Non-pigmented ciliary epithelial cell (primary cell): ENCODE results near the gene ACSL4.
"Not testable (repeated sequence)": the region's sequence is repeated elsewhere in the genome, so short reads cannot be mapped to it uniquely, and the experiment has no call there.

ENCODE experiments used
- DNase-seq: peaks from one replicate; pipeline ENCODE4 v3.0.0-alpha.2; 2010; ENCODE audit warnings: low read depth

The ACSL4 gene

DNA sequence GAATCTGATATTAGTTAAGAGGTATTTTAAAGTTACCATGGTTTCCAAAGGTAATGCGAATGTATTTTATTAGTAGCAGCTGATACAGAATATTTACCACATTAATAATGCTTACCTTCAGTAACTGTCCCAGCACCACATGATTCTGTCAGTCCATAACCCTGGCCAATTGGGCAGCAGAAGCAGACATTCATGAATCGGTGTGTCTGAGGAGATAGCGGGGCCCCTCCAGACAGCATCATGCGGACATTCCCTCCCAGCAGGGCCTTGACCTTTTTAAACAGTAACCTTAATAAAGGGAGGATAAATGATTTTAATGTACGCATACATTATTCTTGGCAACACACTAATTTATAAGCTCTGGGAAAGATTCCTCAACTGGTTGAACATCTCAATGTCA, 65.1 kb downstream of the ACSL4 start:
- no peak for DNase-seq

- no peak for DNase-seq
Observed at GRCh38 chrX:109660435-109661143, 72.5 kb downstream of the ACSL4 start.

DNA sequence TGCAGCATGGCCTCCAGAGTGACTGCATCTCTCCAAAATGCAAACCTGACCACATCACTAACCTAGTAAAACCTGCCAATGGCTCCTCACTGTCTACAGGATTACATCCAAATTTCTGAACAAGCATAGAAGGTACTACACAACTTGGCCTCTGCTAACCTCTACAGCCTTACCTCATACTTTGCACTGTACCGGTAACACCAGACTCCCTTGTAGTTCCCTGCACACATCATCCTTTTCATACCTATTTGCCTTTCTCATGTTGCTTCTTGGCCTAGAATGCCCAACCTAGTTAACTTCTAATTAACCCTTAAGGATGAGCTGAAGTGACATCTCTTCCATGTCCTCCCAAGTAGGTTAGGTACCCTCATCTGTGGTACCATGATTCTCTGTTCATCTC, 74.7 kb downstream of the ACSL4 start:
- DNase-seq: no peak

- DNase-seq: not testable (repeated sequence)
Observed at GRCh38 chrX:109657364-109657763, 75.7 kb downstream of the ACSL4 start.

DNA sequence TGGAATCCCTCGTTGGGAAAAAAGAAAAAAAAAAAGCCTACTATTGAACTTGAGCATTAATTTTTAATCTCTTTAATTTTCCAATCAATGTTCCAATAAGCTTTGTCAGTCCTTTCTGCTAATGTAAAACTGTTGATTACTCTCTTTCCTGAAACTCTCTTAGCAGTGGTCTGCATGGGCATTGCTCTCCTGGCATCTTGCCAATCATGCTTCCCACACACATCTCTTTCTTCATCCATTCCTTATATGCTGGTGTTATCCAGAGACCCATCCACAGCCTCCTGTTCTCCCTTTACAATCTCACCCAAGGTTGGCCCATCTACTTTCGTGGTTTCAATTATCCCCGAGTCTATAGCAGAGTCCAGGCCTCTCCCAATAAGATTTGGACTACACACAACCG, 76.3 kb downstream of the ACSL4 start:
- no peak for DNase-seq

DNA sequence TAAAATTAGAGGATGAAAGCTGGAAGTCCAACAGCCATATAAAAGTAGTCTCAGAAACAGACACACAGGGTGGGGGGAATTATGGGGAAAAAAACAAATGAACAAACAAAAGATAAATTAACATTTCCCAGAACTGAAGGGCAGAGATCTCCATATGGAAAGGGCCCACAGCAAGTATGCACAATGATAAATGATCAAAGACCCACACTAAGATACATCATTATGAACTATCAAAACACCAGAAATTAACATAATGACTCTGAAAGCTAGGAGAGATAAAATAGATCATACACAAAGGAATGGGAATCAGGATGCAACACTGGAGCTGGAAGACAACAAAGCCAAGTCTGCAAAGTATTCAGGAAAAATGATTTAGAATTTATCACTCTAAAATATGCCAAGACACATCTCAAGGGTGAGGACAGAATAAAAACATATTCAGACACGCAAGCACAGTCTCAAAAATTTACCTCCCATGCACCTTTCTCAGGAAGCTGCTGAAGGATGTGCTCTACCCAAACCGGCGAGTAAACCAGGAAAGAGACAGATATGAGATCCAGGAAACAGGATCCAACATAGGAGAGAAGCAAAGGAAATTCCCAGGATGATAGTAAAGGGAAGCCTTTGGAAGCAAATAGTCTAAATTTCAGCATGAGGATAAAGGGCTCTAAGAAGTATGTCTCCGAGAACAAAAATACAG, 77.4 kb downstream of the ACSL4 start:
- DNase-seq: no peak

DNA sequence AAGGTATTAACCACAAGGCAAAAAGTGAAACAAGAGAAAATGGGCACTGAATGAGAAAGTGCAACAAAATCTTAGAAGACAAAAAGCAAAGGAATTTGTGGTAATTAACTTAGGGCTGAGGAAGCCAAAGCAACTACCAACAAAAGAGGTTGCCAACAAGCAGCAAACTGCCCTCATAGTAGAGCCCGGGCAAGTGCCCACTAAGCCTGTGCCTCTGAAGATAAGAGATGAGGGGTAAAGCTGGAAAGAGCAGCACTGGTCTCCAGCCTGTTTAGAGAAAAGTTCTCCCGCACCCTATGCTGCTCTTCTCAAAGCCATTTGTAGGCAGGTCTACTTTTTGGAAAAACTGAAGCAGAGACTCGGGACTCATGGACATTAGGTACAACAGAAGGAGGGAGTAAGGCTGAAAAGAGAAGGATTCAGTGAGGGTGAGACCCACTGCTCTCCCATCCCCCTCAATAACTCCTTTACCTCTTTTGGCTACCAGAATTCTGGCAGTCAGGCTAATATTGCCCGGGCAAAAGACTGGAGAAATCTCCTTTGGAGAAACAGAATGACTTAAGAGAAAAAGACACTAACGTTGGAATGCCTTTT, 78.4 kb downstream of the ACSL4 start:
- DNase-seq: no peak

DNA sequence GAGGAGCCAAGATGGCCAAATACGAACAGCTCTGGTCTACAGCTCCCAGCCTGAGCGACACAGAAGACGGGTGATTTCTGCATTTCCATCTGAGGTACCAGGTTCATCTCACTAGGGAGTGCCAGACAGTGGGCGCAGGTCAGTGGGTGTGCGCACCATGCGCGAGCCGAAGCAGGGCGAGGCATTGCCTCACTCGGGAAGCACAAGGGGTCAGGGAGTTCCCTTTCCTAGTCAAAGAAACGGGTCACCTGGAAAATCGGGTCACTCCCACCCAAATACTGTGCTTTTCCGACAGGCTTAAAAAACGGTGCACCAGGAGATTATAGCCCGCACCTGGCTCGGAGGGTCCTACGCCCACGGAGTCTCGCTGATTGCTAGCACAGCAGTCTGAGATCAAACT, 88.4 kb downstream of the ACSL4 start:
- not testable (repeated sequence) for DNase-seq

DNA sequence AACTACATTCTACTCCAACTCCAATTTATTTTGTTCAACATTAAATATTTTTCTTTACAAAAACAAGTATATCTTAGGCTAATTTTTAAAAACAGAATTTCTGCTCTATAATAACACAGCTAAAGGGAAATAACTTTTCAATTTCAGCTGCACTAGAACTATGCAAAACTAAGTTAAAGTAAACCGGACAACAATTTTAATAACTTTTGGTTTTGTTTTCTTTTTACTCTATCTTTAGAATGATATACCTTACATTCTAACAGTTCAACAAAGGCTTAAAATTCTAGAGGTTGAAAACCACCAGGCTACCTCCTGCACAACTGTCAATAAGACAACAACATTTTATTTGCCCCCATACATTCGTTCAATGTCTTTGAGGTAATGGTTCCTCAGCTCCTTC, 89.4 kb downstream of the ACSL4 start:
- no peak for DNase-seq

DNA sequence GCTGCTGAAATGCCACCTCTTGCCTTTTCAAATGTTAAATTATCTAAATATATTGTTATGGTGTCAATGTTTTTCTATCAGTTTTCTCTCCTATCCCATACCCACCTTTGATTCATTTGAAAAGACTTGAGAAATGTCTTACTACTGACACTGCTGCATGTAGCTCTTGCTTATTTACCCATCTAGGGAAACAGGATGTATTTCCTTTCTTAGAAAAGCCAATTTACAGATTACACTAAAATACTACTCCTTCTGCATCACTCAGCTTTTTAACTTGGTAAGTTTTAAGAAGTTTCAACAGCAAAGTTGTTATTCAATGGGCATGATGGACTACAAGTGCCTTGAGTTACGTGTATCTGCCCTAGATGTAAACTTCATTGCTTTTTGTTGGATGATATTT, 94.9 kb downstream of the ACSL4 start:
- DNase-seq: no peak

GRCh38 chrX:109637477-109637876, 95.6 kb downstream of the ACSL4 start:
- DNase-seq: not testable (repeated sequence)

- no peak for DNase-seq
Observed at GRCh38 chrX:109635146-109635545, 97.9 kb downstream of the ACSL4 start.

DNA sequence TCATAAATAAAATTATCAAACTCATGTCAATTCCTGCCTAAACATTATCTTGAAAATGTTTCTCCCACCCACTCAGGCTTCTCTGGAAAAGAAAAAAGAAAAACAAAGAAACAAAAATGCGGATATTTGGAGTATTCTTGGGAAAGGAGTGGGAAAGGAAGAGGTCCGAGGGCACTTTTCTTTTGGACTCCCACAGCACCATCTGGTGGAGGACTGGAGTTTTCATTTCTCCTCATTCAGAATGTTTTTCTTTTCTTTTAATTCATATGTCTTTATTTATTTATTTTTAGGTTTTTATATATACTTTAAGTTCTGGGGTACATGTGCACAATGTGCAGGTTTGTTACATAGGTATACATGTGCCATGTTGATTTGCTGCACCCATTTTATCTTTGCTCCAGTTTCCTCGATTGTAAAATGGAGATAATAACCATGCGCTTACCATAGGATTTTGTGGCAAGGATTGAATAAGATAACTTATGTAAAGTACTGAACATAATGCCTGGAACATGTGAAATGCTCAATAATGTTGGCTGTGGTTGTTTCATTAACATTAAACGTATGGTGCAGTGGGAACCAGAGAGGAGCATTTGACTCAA, 100.1 kb downstream of the ACSL4 start:
- no peak for DNase-seq

DNA sequence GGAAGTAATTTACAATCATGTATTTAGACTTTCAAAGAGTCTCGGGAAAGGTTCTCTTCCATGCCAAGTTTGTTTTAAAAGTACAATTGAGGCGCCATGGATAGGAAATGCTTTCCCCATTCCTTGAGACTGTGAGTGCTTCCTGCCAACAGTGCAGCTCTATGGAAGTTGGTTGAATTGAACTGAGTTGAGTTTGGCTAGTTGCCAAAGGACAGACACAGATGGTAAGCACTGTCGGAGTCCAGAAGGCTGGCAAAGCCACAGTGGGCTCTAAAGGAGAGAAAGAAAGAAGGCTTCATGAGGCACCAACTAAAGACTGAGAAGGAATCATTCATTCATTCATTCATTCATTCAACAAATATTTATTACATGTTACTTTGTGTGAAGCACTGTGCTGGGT, 103.7 kb downstream of the ACSL4 start:
- DNase-seq: no peak

- no peak for DNase-seq
Observed at GRCh38 chrX:109626637-109627036, 106.4 kb downstream of the ACSL4 start.

DNA sequence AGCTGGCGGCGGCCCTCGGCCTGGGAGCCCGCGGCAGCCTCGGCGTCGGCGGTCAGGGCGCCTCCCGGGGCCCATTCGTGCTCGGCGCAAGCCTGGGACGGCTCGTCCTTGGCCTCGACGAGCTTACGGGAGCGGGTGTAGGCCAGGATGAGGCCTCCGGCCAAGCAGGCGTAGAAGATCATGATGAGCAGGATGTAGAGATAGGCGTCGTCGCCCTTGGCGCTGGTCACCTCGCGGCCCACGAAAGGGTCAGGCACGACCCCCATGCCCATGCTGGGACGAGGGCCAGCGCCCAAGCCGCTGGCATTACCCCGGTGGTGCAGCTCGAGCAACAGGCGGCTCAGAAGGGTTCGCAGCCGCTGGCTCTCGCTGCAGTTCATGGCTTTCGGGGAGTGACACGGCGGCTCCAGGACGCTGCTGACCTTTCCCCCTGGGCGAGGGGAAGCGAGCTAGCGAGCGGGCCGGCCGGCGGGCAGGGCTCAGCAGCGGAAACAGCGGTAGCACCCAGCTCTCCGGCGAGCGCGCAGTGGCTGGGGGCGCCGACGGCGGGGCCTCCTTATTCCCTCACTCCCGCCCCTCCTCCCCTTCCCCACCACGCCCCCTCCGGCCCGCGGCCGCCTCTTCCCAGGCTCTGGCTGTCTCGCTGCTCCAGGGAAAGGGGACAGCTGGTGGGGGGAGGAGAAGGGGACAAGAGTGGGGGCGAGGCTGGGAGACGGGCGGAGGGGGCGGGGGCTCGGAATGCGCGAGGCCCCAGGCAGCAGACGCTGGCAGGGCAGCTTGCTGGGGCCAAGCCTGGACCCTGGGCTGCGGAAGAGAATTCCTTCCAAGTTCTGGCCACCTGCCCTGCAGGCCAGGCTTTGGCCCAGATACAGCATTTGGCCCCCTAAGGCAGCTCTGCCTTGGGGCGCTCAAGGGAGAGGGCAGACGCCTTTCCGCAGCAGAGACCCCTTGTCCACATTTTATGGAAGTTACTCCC, 108.1 kb downstream of the ACSL4 start, which contains the start of gene KCNE5:
Gene KCNE5, minus strand, starts transcription at position 532 of the 976 bp plus-strand sequence. Its CDS starts 152 bp downstream, at position 380.
- no peak for DNase-seq

DNA sequence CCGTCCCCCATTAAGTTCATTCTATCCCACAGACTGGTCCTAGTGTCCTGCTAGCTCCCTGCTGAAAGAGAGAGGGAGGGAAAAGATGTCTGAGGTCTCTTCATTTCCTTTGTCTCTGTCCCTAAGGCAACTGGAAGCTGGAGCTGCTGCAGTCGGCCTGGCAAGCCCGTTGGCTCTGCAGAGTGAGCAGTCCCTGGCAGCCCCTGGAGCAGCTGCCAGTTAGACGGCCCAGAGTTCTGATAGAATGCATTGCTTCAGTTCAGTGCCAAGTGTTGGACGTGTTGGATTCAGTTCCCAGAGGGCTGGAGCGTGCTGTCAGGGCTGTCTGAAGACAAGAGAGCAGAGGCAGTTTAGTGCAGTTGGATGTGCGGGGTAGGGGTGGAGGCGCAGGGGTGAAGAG, 109.1 kb downstream of the ACSL4 start:
- no peak for DNase-seq

DNA sequence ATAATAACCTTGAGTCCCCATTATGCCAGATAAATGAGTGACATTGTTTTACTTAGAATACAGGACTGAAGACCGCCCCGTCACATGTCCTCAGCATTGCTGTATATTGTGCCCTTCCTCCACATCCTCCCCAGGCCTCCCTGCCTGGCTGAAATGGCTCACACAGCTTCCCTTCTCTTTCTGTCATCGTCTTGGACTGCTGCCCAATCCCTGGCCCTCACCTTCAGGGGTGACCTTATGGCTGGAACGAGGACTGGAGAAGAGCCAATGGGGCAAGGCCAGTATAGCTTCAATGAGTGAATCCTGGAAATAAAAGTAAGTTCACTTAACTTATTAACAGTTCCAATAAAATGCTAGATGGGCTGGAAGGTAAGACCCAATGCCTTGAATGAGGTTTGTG, 110.8 kb downstream of the ACSL4 start:
- no peak for DNase-seq

- no peak for DNase-seq
Observed at GRCh38 chrX:109619771-109620170, 113.3 kb downstream of the ACSL4 start.

DNA sequence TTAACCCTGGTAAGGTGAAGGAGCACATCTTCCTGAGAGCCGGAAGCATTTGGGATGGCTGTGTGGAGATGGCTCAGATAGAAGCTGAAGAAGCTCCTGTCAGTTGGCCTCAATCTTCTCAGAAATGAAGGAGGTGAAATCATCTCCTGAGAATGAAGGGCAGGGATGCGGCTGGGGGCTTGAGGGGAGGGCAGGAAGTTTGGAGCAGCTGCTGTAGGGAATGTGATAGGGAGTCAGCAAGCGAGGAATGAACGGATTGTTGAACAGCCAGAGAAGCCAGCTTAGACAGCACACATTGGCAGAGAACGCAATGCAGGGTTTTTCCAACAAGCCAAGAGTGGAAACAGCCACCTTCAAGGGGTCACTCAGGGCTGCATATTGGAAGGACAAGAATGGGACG, 118.1 kb downstream of the ACSL4 start:
- DNase-seq: no peak

- DNase-seq: no peak
Observed at GRCh38 chrX:109601486-109601885, 131.6 kb downstream of the ACSL4 start.

- DNase-seq: no peak
Observed at GRCh38 chrX:109600237-109600651, 132.8 kb downstream of the ACSL4 start.
